ENCODE measurements around the gene KPNB1. TPM values are rescaled to one million over a fixed set of nuclear protein-coding genes. Genes with fewer than 3 reads are reported as not detected.

The KPNB1 gene
- total and polyA plus RNA-seq, 2 of the 4 experiments (the other 2 are of a cell fraction), result 206 to 1,082 TPM

DNA sequence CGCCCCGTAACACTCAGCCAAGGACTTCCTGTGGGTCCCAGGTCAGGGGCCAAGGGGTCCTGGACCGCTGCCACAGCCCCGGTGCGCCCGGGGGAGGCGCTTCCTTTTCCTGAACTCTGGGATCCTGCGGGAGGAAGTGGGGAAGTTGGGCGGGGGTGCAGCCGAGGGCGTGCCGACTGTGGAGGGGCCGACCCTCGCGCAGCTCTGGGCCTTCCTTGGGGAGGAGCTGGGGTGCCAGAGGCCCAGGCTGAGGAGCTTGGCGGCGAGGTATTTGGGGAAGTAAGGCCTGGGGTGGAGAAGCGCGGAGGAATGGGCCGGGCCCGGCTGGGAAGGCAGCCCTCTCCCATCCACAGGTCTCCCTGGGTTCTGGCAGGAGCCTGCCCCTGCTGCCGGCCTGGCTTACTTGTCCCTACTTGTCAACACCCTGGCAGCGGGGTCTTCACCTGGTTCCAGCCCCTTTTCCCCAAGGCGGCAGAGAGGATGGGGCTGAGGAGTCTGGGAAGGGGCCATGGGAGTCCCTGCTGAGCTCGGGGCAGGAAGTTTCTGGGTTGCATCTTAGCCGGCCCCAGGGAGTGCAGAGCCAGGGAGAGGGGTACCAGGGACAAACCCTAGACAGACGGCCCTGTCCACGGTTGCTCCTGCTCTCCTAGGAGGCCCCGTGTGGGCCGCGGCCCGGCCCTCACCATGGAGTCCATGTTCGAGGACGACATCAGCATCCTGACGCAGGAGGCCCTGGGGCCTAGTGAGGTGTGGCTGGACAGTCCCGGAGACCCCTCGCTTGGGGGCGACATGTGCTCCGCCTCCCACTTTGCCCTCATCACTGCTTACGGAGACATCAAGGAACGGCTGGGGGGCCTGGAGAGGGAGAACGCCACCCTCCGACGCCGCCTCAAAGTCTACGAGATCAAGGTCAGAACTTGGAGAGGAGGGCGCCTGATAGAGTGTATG lies 46.0 kb downstream of the KPNB1 start:
- in situ Hi-C loops (cut with MboI; ENCODE audit: low sequenced_read_pairs), result no loop called here
- H3K4me3 ChIP-seq (ENCODE audit: insufficient read depth, low read depth, low read length), result peak overlapping the region; percentile 85; the same call in 1 of the 2 replicates
- H4K5ac ChIP-seq (ENCODE audit: low read depth, low read length), result no peak overlapping the region; the same call in 1 of the 2 replicates
- H3K27ac ChIP-seq (ENCODE audit: insufficient read depth, low read length), result no peak overlapping the region
- H4K91ac ChIP-seq (ENCODE audit: insufficient read depth, low read depth, low read length), result peak overlapping the region; percentile 42; the same call in 1 of the 2 replicates
- BruUV-seq (replicated peaks), result no TSS peak
- ATAC-seq (ENCODE audit: low read depth) (no peak), DNase-seq (no peak)
- no peak overlapping the region for H2BK5ac ChIP-seq (ENCODE audit: low read depth, low read length, poor library complexity, severe bottlenecking)
- WGBS, 2 experiments (ENCODE audit: extremely low coverage in 2 of 2, insufficient read length in 1 of 2), result 17% methylated on average over 10 of the region's 47 CpGs; no CpG with 5 or more reads in 1 of the 2 experiments
- CTCF ChIA-PET, result no interaction called here
- no peak overlapping the region for H2BK120ac ChIP-seq (ENCODE audit: low read depth, low read length)
- H3K4me2 ChIP-seq (ENCODE audit: low read depth, low read length), result peak overlapping the region; percentile 83; the same call in 1 of the 2 replicates
- no peak overlapping the region for H3K56ac ChIP-seq (ENCODE audit: extremely low read depth, insufficient read depth, low read length)
- dilution Hi-C loops (cut with HindIII; ENCODE audit: low sequenced_read_pairs, unreplicated experiment), result no loop called here
- H3K79me1 ChIP-seq (ENCODE audit: low read depth in 1 of 2, low read length in 2 of 2), result peaks cover 5 to 10% of the 10 kb centered on the region in 2 experiments; a peak in 2 of 4 replicates
- H2AK9ac ChIP-seq (replicated peaks; ENCODE audit: low read depth, low read length, poor library complexity), result peak overlapping the region; percentile 87
- peak overlapping the region; percentile 97; a peak in 3 of 4 replicates for H4K8ac ChIP-seq (ENCODE audit: low read depth in 2 of 2, low read length in 2 of 2)
- peaks cover 13% of the 10 kb centered on the region; the same call in 1 of the 2 replicates for H4K20me1 ChIP-seq (ENCODE audit: insufficient read depth, low read length)
- H3K18ac ChIP-seq (ENCODE audit: low read depth, low read length), result no peak overlapping the region
- H3K9me1 ChIP-seq (ENCODE audit: insufficient read depth, low read length), result 0 out of 2 replicates have a peak, but pooled peaks cover 3% of the 10 kb centered on the region
- peak overlapping the region; percentile 75 for H2AK5ac ChIP-seq (ENCODE audit: low read depth, low read length)
- H3K36me3 ChIP-seq (ENCODE audit: control insufficient read depth, insufficient read depth, low read length), result peaks cover 20% of the 10 kb centered on the region; the same call in 1 of the 2 replicates
- H3K9ac ChIP-seq (ENCODE audit: low read depth, low read length), result peak overlapping the region; percentile 27; the same call in 1 of the 2 replicates
- no peak overlapping the region for H2BK20ac ChIP-seq (ENCODE audit: low read depth, low read length)
- H3K4ac ChIP-seq (ENCODE audit: low read depth, low read length), result peak overlapping the region; percentile 92
- H3K23ac ChIP-seq (ENCODE audit: low read depth, low read length), result no peak overlapping the region
- H3K27me3 ChIP-seq (ENCODE audit: control insufficient read depth, insufficient read depth, low read length), result no peaks in the 10 kb centered on the region; the same call in 1 of the 2 replicates
- intact Hi-C loops (cut with micrococcal nuclease), result no loop called here
- no peaks in the 10 kb centered on the region for H3K9me3 ChIP-seq (ENCODE audit: control insufficient read depth, insufficient read depth, low read length)
- POLR2A ChIA-PET (ENCODE audit: unreplicated experiment), result no interaction called here
- H3K14ac ChIP-seq (replicated peaks; ENCODE audit: low read depth, low read length), result peak overlapping the region; percentile 85; the same call in 1 of the 2 replicates
- H3K4me1 ChIP-seq (ENCODE audit: control insufficient read depth, insufficient read depth, low read length), result peaks cover 11% of the 10 kb centered on the region
- peak overlapping the region; percentile 95 for H2AFZ ChIP-seq (replicated peaks; ENCODE audit: low read length, poor library complexity)
- H2BK15ac ChIP-seq (ENCODE audit: low read depth, low read length), result no peak overlapping the region
- TF ChIP-seq CHD1 (IDR thresholded peaks at IDR 0.05; ENCODE audit: low read depth, low read length) (no peak), FOS (IDR thresholded peaks at IDR 0.05; ENCODE audit: low read depth, low read length) (no peak), BHLHE40 (IDR thresholded peaks at IDR 0.05; ENCODE audit: low read depth, low read length) (no peak), MXI1 (IDR thresholded peaks at IDR 0.05; ENCODE audit: borderline replicate concordance, low read depth, low read length) (no peak), POLR2A (IDR thresholded peaks at IDR 0.05; ENCODE audit: low read depth, low read length) (no peak), SMC3 (IDR thresholded peaks at IDR 0.05; ENCODE audit: low read depth, low read length) (no peak), MAFK (IDR thresholded peaks at IDR 0.05; ENCODE audit: low read depth, low read length) (no peak), RFX5 (IDR thresholded peaks at IDR 0.05; ENCODE audit: low read depth, low read length) (no peak), RCOR1 (IDR thresholded peaks at IDR 0.05; ENCODE audit: insufficient replicate concordance, low read length) (no peak), RAD21 (IDR thresholded peaks at IDR 0.05; ENCODE audit: low read length) (no peak), CEBPB (IDR thresholded peaks at IDR 0.05; ENCODE audit: low read depth, low read length) (no peak), NFE2L2 (IDR thresholded peaks at IDR 0.05; ENCODE audit: low read depth, low read length) (no peak)
- TF ChIP-seq, protein P1, sequence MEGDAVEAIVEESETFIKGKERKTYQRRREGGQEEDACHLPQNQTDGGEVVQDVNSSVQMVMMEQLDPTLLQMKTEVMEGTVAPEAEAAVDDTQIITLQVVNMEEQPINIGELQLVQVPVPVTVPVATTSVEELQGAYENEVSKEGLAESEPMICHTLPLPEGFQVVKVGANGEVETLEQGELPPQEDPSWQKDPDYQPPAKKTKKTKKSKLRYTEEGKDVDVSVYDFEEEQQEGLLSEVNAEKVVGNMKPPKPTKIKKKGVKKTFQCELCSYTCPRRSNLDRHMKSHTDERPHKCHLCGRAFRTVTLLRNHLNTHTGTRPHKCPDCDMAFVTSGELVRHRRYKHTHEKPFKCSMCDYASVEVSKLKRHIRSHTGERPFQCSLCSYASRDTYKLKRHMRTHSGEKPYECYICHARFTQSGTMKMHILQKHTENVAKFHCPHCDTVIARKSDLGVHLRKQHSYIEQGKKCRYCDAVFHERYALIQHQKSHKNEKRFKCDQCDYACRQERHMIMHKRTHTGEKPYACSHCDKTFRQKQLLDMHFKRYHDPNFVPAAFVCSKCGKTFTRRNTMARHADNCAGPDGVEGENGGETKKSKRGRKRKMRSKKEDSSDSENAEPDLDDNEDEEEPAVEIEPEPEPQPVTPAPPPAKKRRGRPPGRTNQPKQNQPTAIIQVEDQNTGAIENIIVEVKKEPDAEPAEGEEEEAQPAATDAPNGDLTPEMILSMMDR (conservative IDR thresholded peaks at IDR 0.05; ENCODE audit: low read depth, low read length), result no peak
- TF ChIP-seq, protein P2, sequence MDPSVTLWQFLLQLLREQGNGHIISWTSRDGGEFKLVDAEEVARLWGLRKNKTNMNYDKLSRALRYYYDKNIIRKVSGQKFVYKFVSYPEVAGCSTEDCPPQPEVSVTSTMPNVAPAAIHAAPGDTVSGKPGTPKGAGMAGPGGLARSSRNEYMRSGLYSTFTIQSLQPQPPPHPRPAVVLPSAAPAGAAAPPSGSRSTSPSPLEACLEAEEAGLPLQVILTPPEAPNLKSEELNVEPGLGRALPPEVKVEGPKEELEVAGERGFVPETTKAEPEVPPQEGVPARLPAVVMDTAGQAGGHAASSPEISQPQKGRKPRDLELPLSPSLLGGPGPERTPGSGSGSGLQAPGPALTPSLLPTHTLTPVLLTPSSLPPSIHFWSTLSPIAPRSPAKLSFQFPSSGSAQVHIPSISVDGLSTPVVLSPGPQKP (IDR thresholded peaks at IDR 0.05; ENCODE audit: borderline replicate concordance, low read depth, low read length), result no peak

Data from IMR-90 (cell line).